ENCODE results near the gene DGCR8. TPM values are rescaled to one million over a fixed set of nuclear protein-coding genes. Genes with fewer than 3 reads are reported as not detected.

DGCR8 gene
- 53.1 and 60.0 TPM in 2 replicates for total RNA-seq (2022)
- Bru-seq, nascent RNA: percentile 86 among the genes with signal in this experiment
- BruChase-seq, experiment 1, labeled RNA remaining after a 2-hour chase: percentile 90 among the genes with signal in this experiment
- BruChase-seq, experiment 2, labeled RNA remaining after a 6-hour chase: percentile 82 among the genes with signal in this experiment
- long read RNA-seq, full-length matches to known transcripts: 18 of 26 reads
- long read RNA-seq, partial matches to known transcripts: 4 of 26 reads
- long read RNA-seq, other reads (novel, unspliced or antisense): 4 of 26 reads

DNA sequence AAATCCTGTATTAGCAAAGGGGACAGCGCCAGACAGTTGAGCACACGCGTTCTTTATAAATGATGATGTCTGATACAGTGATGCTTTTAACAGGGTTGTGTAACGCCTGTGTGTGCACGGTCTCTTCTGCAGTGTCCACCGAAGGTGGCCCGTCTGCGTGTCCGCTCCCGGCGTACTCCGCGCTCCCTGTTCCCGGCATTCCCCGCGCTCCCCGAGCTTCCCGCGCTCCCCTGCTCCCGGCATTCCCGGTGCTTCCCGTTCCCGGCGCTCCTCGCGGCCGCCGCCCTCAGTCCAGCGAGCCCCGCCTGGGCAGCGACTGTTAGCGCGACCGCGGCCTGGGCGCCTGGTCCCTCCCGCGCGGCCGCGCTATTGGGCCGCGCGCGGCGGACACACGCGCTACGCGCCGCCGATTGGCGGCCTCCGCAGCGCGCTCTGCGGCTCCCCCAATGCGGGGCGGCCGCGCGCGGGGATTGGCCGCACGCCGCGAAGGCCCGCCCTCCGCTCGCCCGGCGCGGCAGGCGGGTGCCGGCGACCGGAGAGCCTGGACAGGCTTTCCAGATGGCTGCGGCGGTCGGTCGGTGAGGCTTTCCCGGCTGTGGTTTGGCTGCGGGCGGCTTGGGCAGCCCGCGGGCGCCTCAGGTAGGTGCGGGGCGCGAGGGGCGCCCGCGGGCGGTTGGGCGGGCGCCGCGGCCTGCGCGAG is at the start of gene DGCR8:
Gene DGCR8, plus strand, starts transcription at position 497 of the 700 bp plus-strand sequence. CDS start 5,723 bp downstream, outside the sequence.
- POLR2A ChIA-PET: interaction anchor here (0.9 to 1.0 kb wide), 3 partner anchors 11 to 59 kb away, joined by 4 to 5 read pairs (median 5); partner anchors contain the start of gene TANGO2
- peaks cover 22% of the 10 kb centered on the region for H3K4me1 Mint-ChIP-seq (ENCODE audit: low read depth, unreplicated experiment)
- TF ChIP-seq, protein P1, sequence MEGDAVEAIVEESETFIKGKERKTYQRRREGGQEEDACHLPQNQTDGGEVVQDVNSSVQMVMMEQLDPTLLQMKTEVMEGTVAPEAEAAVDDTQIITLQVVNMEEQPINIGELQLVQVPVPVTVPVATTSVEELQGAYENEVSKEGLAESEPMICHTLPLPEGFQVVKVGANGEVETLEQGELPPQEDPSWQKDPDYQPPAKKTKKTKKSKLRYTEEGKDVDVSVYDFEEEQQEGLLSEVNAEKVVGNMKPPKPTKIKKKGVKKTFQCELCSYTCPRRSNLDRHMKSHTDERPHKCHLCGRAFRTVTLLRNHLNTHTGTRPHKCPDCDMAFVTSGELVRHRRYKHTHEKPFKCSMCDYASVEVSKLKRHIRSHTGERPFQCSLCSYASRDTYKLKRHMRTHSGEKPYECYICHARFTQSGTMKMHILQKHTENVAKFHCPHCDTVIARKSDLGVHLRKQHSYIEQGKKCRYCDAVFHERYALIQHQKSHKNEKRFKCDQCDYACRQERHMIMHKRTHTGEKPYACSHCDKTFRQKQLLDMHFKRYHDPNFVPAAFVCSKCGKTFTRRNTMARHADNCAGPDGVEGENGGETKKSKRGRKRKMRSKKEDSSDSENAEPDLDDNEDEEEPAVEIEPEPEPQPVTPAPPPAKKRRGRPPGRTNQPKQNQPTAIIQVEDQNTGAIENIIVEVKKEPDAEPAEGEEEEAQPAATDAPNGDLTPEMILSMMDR (IDR thresholded peaks at IDR 0.05; ENCODE audit: insufficient read depth in 1 of 2, low read depth in 1 of 2, low read length in 1 of 2, severe bottlenecking in 1 of 2, unreplicated experiment in 1 of 2): no peak
- H3K9me3 Mint-ChIP-seq (ENCODE audit: unreplicated experiment): no peaks in the 10 kb centered on the region
- H3K36me3 ChIP-seq (ENCODE audit: control insufficient read depth, insufficient read depth, low read length): no peaks in the 10 kb centered on the region
- intact Hi-C loops (cut with micrococcal nuclease; ENCODE audit: unreplicated experiment): loop anchor here (1.0 to 5.0 kb wide), 3 partner anchors 37 to 117 kb away; partner anchors contain the start of genes ARVCF and TRMT2A
- BruUV-seq (replicated peaks): no TSS peak
- H3K4me1 ChIP-seq: peaks cover 23% of the 10 kb centered on the region
- no peaks in the 10 kb centered on the region for H3K9me3 ChIP-seq
- peak; percentile 94 to 97 for DNase-seq
- peak within 1 kb of the TSS; percentile 79 for H3K4me3 Mint-ChIP-seq (ENCODE audit: unreplicated experiment)
- no peaks in the 10 kb centered on the region for H3K27me3 ChIP-seq (replicated peaks; ENCODE audit: control insufficient read depth, insufficient read depth, low read length)
- H3K27ac Mint-ChIP-seq (ENCODE audit: unreplicated experiment): peak within 1 kb of the TSS; percentile 92
- H3K27me3 Mint-ChIP-seq (ENCODE audit: insufficient read depth, unreplicated experiment): no peaks in the 10 kb centered on the region
- CTCF ChIA-PET: interaction anchor here (0.6 kb wide), 1 partner anchor 113 kb away, joined by 6 read pairs; no protein-coding TSS in a partner anchor
- peaks cover 31% of the 10 kb centered on the region for H3K36me3 Mint-ChIP-seq (ENCODE audit: insufficient read depth, unreplicated experiment)
- H3K4me3 ChIP-seq (ENCODE audit: low read depth, low read length): peak within 1 kb of the TSS; percentile 62

GRCh38 chr22:20031732-20032406 is 48.2 kb upstream of the DGCR8 start:
- H3K36me3 Mint-ChIP-seq (ENCODE audit: insufficient read depth, unreplicated experiment): peaks cover 6% of the 10 kb centered on the region
- ChIA-PET CTCF (no interaction called here), POLR2A (no interaction called here)
- BruUV-seq (replicated peaks): no TSS peak
- no peaks in the 10 kb centered on the region for H3K9me3 Mint-ChIP-seq (ENCODE audit: unreplicated experiment)
- H3K4me1 ChIP-seq: no peaks in the 10 kb centered on the region
- H3K27me3 ChIP-seq (replicated peaks; ENCODE audit: control insufficient read depth, insufficient read depth, low read length): no peaks in the 10 kb centered on the region
- no peaks in the 10 kb centered on the region for H3K9me3 ChIP-seq
- no peak overlapping the region for H3K27ac Mint-ChIP-seq (ENCODE audit: unreplicated experiment)
- no peaks in the 10 kb centered on the region for H3K27me3 Mint-ChIP-seq (ENCODE audit: insufficient read depth, unreplicated experiment)
- TF ChIP-seq, protein P1 (IDR thresholded peaks at IDR 0.05; ENCODE audit: insufficient read depth in 1 of 2, low read depth in 1 of 2, low read length in 1 of 2, severe bottlenecking in 1 of 2, unreplicated experiment in 1 of 2): no peak
- no peak overlapping the region for H3K4me3 ChIP-seq (ENCODE audit: low read depth, low read length)
- no peak for DNase-seq
- H3K4me1 Mint-ChIP-seq (ENCODE audit: low read depth, unreplicated experiment): no peaks in the 10 kb centered on the region
- intact Hi-C loops (cut with micrococcal nuclease; ENCODE audit: unreplicated experiment): no loop called here
- no peaks in the 10 kb centered on the region for H3K36me3 ChIP-seq (ENCODE audit: control insufficient read depth, insufficient read depth, low read length)
- no peak overlapping the region for H3K4me3 Mint-ChIP-seq (ENCODE audit: unreplicated experiment)

DNA sequence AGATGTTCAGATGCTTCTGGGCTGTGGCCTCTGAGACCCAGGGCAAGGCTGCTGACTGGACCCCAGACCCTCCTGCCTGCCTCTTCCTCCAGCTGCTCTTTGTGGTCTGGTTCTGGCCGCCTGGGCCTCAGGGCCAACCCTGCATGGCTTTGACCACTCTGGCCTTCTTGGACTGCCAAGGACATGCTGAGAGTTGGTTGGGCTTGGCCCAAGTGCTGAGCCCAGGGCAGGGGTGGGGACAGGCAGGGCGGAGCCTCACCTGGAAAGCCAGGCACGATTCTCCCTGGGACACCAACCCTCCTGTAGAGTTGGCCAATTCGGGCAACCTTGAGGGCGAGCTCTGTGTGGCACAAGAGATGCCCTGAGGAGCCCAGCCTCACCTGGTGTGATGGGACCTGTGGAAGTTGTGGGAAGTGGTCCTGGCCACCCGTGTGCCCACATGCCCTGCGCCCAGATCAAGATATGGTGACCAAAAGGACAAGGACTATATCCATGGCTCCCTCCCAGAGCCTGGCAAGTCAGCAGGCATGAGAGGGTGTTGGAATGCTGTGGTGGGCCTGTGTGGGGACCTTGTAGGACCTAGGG is 47.5 kb upstream of the DGCR8 start:
- POLR2A ChIA-PET: no interaction called here
- H3K27ac Mint-ChIP-seq (ENCODE audit: unreplicated experiment): no peak overlapping the region
- Histone ChIP-seq H3K27me3 (replicated peaks; ENCODE audit: control insufficient read depth, insufficient read depth, low read length) (no peaks in the 10 kb centered on the region), H3K4me3 (ENCODE audit: low read depth, low read length) (no peak overlapping the region), H3K36me3 (ENCODE audit: control insufficient read depth, insufficient read depth, low read length) (no peaks in the 10 kb centered on the region), H3K9me3 (no peaks in the 10 kb centered on the region), H3K4me1 (no peaks in the 10 kb centered on the region)
- no peak overlapping the region for H3K4me3 Mint-ChIP-seq (ENCODE audit: unreplicated experiment)
- peaks cover 6% of the 10 kb centered on the region for H3K36me3 Mint-ChIP-seq (ENCODE audit: insufficient read depth, unreplicated experiment)
- CTCF ChIA-PET: no interaction called here
- TF ChIP-seq, protein P1 (IDR thresholded peaks at IDR 0.05; ENCODE audit: insufficient read depth in 1 of 2, low read depth in 1 of 2, low read length in 1 of 2, severe bottlenecking in 1 of 2, unreplicated experiment in 1 of 2): no peak
- intact Hi-C loops (cut with micrococcal nuclease; ENCODE audit: unreplicated experiment): no loop called here
- no peaks in the 10 kb centered on the region for H3K27me3 Mint-ChIP-seq (ENCODE audit: insufficient read depth, unreplicated experiment)
- BruUV-seq (replicated peaks): no TSS peak
- H3K4me1 Mint-ChIP-seq (ENCODE audit: low read depth, unreplicated experiment): no peaks in the 10 kb centered on the region
- H3K9me3 Mint-ChIP-seq (ENCODE audit: unreplicated experiment): no peaks in the 10 kb centered on the region
- no peak for DNase-seq

Measured in Caco-2 (cell line).